Activated naive CD8-positive, alpha-beta T cell (primary cell): ENCODE data around the gene HSPB7.

Experiments used
- H3K27ac Mint-ChIP-seq: one replicate; pipeline ENCODE4 v1.8.0; 2021; ENCODE audit warnings: mixed read lengths
- H3K27me3 Mint-ChIP-seq: one replicate; pipeline ENCODE4 v1.8.0; 2021; ENCODE audit warnings: mixed read lengths
- H3K36me3 Mint-ChIP-seq: one replicate; pipeline ENCODE4 v1.8.0; 2021; ENCODE audit warnings: mixed read lengths
- H3K4me1 Mint-ChIP-seq: one replicate; pipeline ENCODE4 v1.8.0; 2021; ENCODE audit warnings: low read depth, mixed read lengths
- H3K4me3 Mint-ChIP-seq: one replicate; pipeline ENCODE4 v1.8.0; 2021; ENCODE audit warnings: mild to moderate bottlenecking, mixed read lengths
- H3K9me3 Mint-ChIP-seq: one replicate; pipeline ENCODE4 v1.8.0; 2021; ENCODE audit warnings: low read depth, mixed read lengths

The HSPB7 gene

GRCh38 chr1:16020325-16020724 lies 2.5 kb upstream of the HSPB7 start:
- Mint-ChIP-seq H3K4me1 (no peaks in the 10 kb centered on the region), H3K9me3 (no peaks in the 10 kb centered on the region), H3K4me3 (no peak overlapping the region), H3K27me3 (no peaks in the 10 kb centered on the region), H3K27ac (no peak overlapping the region), H3K36me3 (no peaks in the 10 kb centered on the region)

GRCh38 chr1:16019644-16020277 lies 1.9 kb upstream of the HSPB7 start:
- no peaks in the 10 kb centered on the region for H3K9me3 Mint-ChIP-seq
- H3K36me3 Mint-ChIP-seq: no peaks in the 10 kb centered on the region
- no peak overlapping the region for H3K4me3 Mint-ChIP-seq
- H3K4me1 Mint-ChIP-seq: no peaks in the 10 kb centered on the region
- H3K27me3 Mint-ChIP-seq: no peaks in the 10 kb centered on the region
- H3K27ac Mint-ChIP-seq: no peak overlapping the region

GRCh38 chr1:16018749-16019643 lies 1.2 kb upstream of the HSPB7 start:
- Mint-ChIP-seq H3K4me3 (no peak overlapping the region), H3K9me3 (no peaks in the 10 kb centered on the region), H3K4me1 (no peaks in the 10 kb centered on the region), H3K36me3 (no peaks in the 10 kb centered on the region), H3K27me3 (no peaks in the 10 kb centered on the region), H3K27ac (peak overlapping the region; percentile 16)

GRCh38 chr1:16018308-16018707 lies 465 bp upstream of the HSPB7 start:
- no peaks in the 10 kb centered on the region for H3K9me3 Mint-ChIP-seq
- no peaks in the 10 kb centered on the region for H3K4me1 Mint-ChIP-seq
- no peaks in the 10 kb centered on the region for H3K36me3 Mint-ChIP-seq
- no peak overlapping the region for H3K4me3 Mint-ChIP-seq
- peak overlapping the region; percentile 16 for H3K27ac Mint-ChIP-seq
- no peaks in the 10 kb centered on the region for H3K27me3 Mint-ChIP-seq

- H3K9me3 Mint-ChIP-seq: no peaks in the 10 kb centered on the region
- H3K27me3 Mint-ChIP-seq: no peaks in the 10 kb centered on the region
- H3K4me3 Mint-ChIP-seq: no peak overlapping the region
- peaks cover 4% of the 10 kb centered on the region for H3K4me1 Mint-ChIP-seq
- H3K27ac Mint-ChIP-seq: no peak overlapping the region
- H3K36me3 Mint-ChIP-seq: no peaks in the 10 kb centered on the region
These were observed 775 bp downstream of the HSPB7 start for GRCh38 chr1:16017076-16017460.

- H3K4me1 Mint-ChIP-seq: peaks cover 4% of the 10 kb centered on the region
- H3K9me3 Mint-ChIP-seq: no peaks in the 10 kb centered on the region
- H3K36me3 Mint-ChIP-seq: no peaks in the 10 kb centered on the region
- H3K4me3 Mint-ChIP-seq: no peak overlapping the region
- no peaks in the 10 kb centered on the region for H3K27me3 Mint-ChIP-seq
- H3K27ac Mint-ChIP-seq: no peak overlapping the region
These were observed 1.6 kb downstream of the HSPB7 start for GRCh38 chr1:16015960-16016901.

GRCh38 chr1:16015491-16015890 lies 2.4 kb downstream of the HSPB7 start:
- Mint-ChIP-seq H3K9me3 (no peaks in the 10 kb centered on the region), H3K4me3 (no peak overlapping the region), H3K36me3 (no peaks in the 10 kb centered on the region), H3K27me3 (no peaks in the 10 kb centered on the region), H3K4me1 (peaks cover 4% of the 10 kb centered on the region), H3K27ac (no peak overlapping the region)

- H3K36me3 Mint-ChIP-seq: no peaks in the 10 kb centered on the region
- peaks cover 4% of the 10 kb centered on the region for H3K4me1 Mint-ChIP-seq
- H3K27ac Mint-ChIP-seq: no peak overlapping the region
- H3K27me3 Mint-ChIP-seq: no peaks in the 10 kb centered on the region
- H3K9me3 Mint-ChIP-seq: no peaks in the 10 kb centered on the region
- no peak overlapping the region for H3K4me3 Mint-ChIP-seq
These were observed 3.0 kb downstream of the HSPB7 start for GRCh38 chr1:16014509-16015482.

- Mint-ChIP-seq H3K9me3 (no peaks in the 10 kb centered on the region), H3K27me3 (no peaks in the 10 kb centered on the region), H3K4me3 (peak overlapping the region; percentile 43), H3K36me3 (no peaks in the 10 kb centered on the region), H3K27ac (no peak overlapping the region), H3K4me1 (peaks cover 4% of the 10 kb centered on the region)
These were observed 4.0 kb downstream of the HSPB7 start for GRCh38 chr1:16013908-16014258.

- Mint-ChIP-seq H3K27me3 (no peaks in the 10 kb centered on the region), H3K27ac (no peak overlapping the region), H3K4me1 (peaks cover 4% of the 10 kb centered on the region), H3K36me3 (no peaks in the 10 kb centered on the region), H3K4me3 (peak overlapping the region; percentile 43), H3K9me3 (no peaks in the 10 kb centered on the region)
These were observed 4.5 kb downstream of the HSPB7 start for GRCh38 chr1:16013220-16013907.

- peak overlapping the region; percentile 56 for H3K4me3 Mint-ChIP-seq
These were observed 5.1 kb downstream of the HSPB7 start for GRCh38 chr1:16012590-16013219.

GRCh38 chr1:16011936-16012589 lies 5.8 kb downstream of the HSPB7 start:
- no peaks in the 10 kb centered on the region for H3K36me3 Mint-ChIP-seq
- no peaks in the 10 kb centered on the region for H3K9me3 Mint-ChIP-seq
- H3K4me1 Mint-ChIP-seq: peaks cover 4% of the 10 kb centered on the region
- H3K27me3 Mint-ChIP-seq: no peaks in the 10 kb centered on the region
- no peak overlapping the region for H3K27ac Mint-ChIP-seq
- peak overlapping the region; percentile 56 for H3K4me3 Mint-ChIP-seq

More at GRCh38 chr1:16012590-16013219, 5.1 kb downstream of the HSPB7 start:
- H3K27ac Mint-ChIP-seq: no peak overlapping the region
- H3K36me3 Mint-ChIP-seq: no peaks in the 10 kb centered on the region
- H3K4me1 Mint-ChIP-seq: peaks cover 4% of the 10 kb centered on the region
- no peaks in the 10 kb centered on the region for H3K9me3 Mint-ChIP-seq
- H3K27me3 Mint-ChIP-seq: no peaks in the 10 kb centered on the region

- Mint-ChIP-seq H3K4me1 (peaks cover 10% of the 10 kb centered on the region), H3K27ac (no peak overlapping the region), H3K27me3 (no peaks in the 10 kb centered on the region), H3K9me3 (no peaks in the 10 kb centered on the region), H3K36me3 (no peaks in the 10 kb centered on the region), H3K4me3 (no peak overlapping the region)
These were observed 7.0 kb downstream of the HSPB7 start for GRCh38 chr1:16010837-16011236.
